Left forelimb (tissue), 1 donor: Measurements from ENCODE around the gene TMEM120A.

Experiments
- DNase-seq: peaks from one replicate; pipeline ENCODE4 v3.0.0-alpha.2; 2018; ENCODE audit warnings: low spot score

TMEM120A gene

GRCh38 chr7:75995052-75995471 lies 667 bp upstream of the TMEM120A start:
- no peak for DNase-seq

- peak; percentile 75 for DNase-seq
These were observed 557 bp downstream of the TMEM120A start for GRCh38 chr7:75993689-75994387.

GRCh38 chr7:75992083-75992755 lies 2.2 kb downstream of the TMEM120A start:
- peak; percentile 58 for DNase-seq

- DNase-seq = peak; percentile 51
These were observed 2.8 kb downstream of the TMEM120A start for GRCh38 chr7:75991531-75992082.

GRCh38 chr7:75989500-75990388 lies 4.7 kb downstream of the TMEM120A start:
- peak; percentile 69 for DNase-seq

- DNase-seq = no peak
These were observed 5.6 kb downstream of the TMEM120A start for GRCh38 chr7:75988568-75989499.

GRCh38 chr7:75987805-75988567 lies 6.4 kb downstream of the TMEM120A start:
- no peak for DNase-seq

- no peak for DNase-seq
These were observed 7.2 kb downstream of the TMEM120A start for GRCh38 chr7:75987026-75987804.

- no peak for DNase-seq
These were observed 8.1 kb downstream of the TMEM120A start for GRCh38 chr7:75986147-75986781.

- no peak for DNase-seq
These were observed 8.8 kb downstream of the TMEM120A start for GRCh38 chr7:75985518-75986146.

GRCh38 chr7:75985009-75985517 lies 9.3 kb downstream of the TMEM120A start:
- DNase-seq = no peak

- no peak for DNase-seq
These were observed 10.0 kb downstream of the TMEM120A start for GRCh38 chr7:75984130-75985008.

GRCh38 chr7:75983471-75984129 lies 10.8 kb downstream of the TMEM120A start:
- DNase-seq = no peak

GRCh38 chr7:75982306-75983064 lies 11.9 kb downstream of the TMEM120A start:
- no peak for DNase-seq

- DNase-seq = no peak
These were observed 12.7 kb downstream of the TMEM120A start for GRCh38 chr7:75981453-75982305.
